ENCODE data around the gene MRTFA.

MRTFA gene

DNA sequence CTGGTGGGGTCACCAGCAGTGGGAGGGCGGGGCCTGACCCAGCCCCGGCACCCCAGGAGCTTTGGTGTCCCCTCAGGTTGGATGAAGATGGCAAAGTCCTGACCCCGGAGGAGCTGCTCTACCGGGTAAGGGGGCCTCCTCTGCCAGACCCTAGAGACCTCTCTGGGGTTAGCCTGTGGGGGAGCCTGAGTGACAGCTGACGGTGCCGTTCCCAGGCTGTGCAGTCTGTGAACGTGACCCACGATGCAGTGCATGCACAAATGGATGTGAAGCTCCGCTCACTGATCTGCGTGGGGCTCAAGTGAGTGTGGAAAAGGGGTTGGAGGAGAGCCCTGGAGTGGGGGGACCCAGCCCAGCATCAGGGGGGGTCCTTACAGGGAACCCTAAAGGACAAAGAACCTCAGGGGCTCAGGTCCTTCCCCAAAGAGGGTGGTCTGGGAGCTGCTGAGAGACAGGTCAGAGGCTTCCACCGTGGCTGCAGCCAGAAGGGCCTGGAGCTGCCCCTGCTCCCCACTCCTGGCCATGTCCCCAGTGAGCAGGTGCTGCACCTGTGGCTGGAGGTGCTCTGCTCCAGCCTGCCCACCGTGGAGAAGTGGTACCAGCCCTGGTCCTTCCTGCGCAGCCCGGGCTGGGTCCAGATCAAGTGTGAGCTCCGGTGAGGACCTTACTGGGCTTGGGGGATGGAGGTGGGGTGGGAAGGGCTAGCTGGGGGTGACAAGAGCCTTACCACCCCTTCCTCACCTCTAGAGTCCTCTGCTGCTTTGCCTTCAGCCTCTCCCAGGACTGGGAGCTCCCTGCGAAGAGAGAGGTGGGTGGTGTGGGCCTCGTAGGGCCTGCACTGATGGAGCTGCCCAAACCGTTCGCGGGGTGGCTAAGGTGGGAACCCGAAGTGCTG is 227.6 kb downstream of the MRTFA start:
- no peak for TF ChIP-seq CTCF (IDR thresholded peaks at IDR 0.05; ENCODE audit: low read depth, low read length, missing control alignments)
- DNase-seq (ENCODE audit: extremely low read depth, low read depth): no peak
- no peak overlapping the region for H3K4me3 ChIP-seq (replicated peaks; ENCODE audit: low read depth, low read length)

- DNase-seq (ENCODE audit: extremely low read depth, low read depth): no peak
- H3K4me3 ChIP-seq (replicated peaks; ENCODE audit: low read depth, low read length): no peak overlapping the region
- no peak for TF ChIP-seq CTCF (IDR thresholded peaks at IDR 0.05; ENCODE audit: low read depth, low read length, missing control alignments)
These were observed 228.4 kb downstream of the MRTFA start for GRCh38 chr22:40407831-40408717.

DNA sequence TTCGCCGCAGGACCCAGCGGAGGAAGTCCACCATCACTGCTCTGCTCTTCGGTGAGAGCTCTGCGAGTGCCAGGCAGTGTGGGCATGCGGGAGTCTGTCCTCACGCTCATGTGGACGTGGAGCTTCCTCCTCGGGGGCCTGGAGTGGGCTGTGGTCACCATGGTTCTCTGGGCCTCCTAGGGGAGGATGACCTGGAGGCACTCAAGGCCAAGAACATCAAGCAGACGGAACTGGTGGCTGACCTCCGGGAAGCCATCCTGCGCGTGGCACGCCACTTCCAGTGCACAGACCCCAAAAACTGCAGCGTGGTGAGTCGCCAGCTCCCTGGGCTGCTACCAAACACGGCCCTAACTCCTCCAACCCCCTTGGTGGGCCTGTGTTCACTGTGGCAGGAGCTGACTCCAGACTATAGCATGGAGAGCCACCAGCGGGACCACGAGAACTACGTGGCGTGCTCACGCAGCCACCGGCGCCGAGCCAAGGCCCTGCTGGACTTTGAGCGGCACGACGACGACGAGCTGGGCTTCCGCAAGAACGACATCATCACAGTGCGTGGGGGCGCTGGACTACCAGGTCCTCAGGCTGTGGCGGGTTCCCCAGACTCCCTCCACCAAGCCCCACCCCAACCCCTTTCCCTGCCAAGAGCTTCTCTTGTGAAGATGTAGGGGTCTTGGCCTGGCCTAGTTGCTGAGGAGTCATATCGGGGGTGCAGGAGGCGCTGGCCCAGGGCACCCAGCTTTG is 229.3 kb downstream of the MRTFA start:
- DNase-seq (ENCODE audit: extremely low read depth, low read depth): no peak
- no peak for TF ChIP-seq CTCF (IDR thresholded peaks at IDR 0.05; ENCODE audit: low read depth, low read length, missing control alignments)
- H3K4me3 ChIP-seq (replicated peaks; ENCODE audit: low read depth, low read length): no peak overlapping the region

GRCh38 chr22:40406063-40406890 is 230.2 kb downstream of the MRTFA start:
- no peak for DNase-seq (ENCODE audit: extremely low read depth, low read depth)
- TF ChIP-seq CTCF (IDR thresholded peaks at IDR 0.05; ENCODE audit: low read depth, low read length, missing control alignments): no peak
- H3K4me3 ChIP-seq (replicated peaks; ENCODE audit: low read depth, low read length): no peak overlapping the region

- DNase-seq (ENCODE audit: extremely low read depth, low read depth): no peak
- no peak overlapping the region for H3K4me3 ChIP-seq (replicated peaks; ENCODE audit: low read depth, low read length)
- TF ChIP-seq CTCF (IDR thresholded peaks at IDR 0.05; ENCODE audit: low read depth, low read length, missing control alignments): no peak
These were observed 231.1 kb downstream of the MRTFA start for GRCh38 chr22:40405178-40406062.

Data from HFF-Myc (cell line).